ENCODE measurements around the gene WFIKKN1. TPM values are rescaled to one million over a fixed set of nuclear protein-coding genes. Genes with fewer than 3 reads are reported as not detected.

WFIKKN1 gene, protein sequence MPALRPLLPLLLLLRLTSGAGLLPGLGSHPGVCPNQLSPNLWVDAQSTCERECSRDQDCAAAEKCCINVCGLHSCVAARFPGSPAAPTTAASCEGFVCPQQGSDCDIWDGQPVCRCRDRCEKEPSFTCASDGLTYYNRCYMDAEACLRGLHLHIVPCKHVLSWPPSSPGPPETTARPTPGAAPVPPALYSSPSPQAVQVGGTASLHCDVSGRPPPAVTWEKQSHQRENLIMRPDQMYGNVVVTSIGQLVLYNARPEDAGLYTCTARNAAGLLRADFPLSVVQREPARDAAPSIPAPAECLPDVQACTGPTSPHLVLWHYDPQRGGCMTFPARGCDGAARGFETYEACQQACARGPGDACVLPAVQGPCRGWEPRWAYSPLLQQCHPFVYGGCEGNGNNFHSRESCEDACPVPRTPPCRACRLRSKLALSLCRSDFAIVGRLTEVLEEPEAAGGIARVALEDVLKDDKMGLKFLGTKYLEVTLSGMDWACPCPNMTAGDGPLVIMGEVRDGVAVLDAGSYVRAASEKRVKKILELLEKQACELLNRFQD
- total RNA-seq: 0.13 TPM in 1 of 2 replicates, not detected in the other

DNA sequence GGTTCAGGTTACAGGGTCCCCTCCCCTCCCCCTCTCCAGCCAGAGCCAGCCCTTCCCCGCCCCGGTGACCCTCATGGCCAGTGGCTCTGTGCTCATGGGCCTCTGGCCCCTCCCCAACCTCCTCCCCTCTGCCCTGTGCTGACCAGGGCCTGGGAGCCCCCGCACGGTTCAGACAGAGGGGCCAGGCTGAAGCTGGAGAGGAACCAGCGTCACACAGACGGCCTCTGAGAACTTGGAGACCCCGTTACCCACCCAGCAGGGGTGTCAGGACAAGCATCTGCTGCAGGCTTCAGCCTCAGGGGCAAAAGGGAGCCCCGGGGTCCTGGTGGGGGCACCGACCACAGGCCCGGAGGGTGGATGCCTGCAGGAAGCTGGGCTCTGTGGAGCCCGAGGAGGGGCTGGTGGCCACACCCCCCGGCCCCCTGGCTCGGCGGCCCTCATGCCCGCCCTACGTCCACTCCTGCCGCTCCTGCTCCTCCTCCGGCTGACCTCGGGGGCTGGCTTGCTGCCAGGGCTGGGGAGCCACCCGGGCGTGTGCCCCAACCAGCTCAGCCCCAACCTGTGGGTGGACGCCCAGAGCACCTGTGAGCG is at the start of gene WFIKKN1:
WFIKKN1 (plus strand) TSS at position 171 of the 591 bp plus-strand sequence; CDS start at position 440, 269 bp downstream.
- H3K36me3 ChIP-seq (ENCODE audit: control insufficient read depth, insufficient read depth, low read length): peaks cover 5% of the 10 kb centered on the region
- DNase-seq (ENCODE audit: low read depth): no peak
- H3K4me3 ChIP-seq (ENCODE audit: low read depth, low read length): no peak within 1 kb of the TSS
- TF ChIP-seq, protein P1, sequence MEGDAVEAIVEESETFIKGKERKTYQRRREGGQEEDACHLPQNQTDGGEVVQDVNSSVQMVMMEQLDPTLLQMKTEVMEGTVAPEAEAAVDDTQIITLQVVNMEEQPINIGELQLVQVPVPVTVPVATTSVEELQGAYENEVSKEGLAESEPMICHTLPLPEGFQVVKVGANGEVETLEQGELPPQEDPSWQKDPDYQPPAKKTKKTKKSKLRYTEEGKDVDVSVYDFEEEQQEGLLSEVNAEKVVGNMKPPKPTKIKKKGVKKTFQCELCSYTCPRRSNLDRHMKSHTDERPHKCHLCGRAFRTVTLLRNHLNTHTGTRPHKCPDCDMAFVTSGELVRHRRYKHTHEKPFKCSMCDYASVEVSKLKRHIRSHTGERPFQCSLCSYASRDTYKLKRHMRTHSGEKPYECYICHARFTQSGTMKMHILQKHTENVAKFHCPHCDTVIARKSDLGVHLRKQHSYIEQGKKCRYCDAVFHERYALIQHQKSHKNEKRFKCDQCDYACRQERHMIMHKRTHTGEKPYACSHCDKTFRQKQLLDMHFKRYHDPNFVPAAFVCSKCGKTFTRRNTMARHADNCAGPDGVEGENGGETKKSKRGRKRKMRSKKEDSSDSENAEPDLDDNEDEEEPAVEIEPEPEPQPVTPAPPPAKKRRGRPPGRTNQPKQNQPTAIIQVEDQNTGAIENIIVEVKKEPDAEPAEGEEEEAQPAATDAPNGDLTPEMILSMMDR (IDR thresholded peaks at IDR 0.05; ENCODE audit: insufficient read depth, low read length, severe bottlenecking): no peak
- FAIRE-seq: no peak
- no peaks in the 10 kb centered on the region for H3K27me3 ChIP-seq (ENCODE audit: control insufficient read depth, insufficient read depth, low read length)

- no peaks in the 10 kb centered on the region for H3K27me3 ChIP-seq (ENCODE audit: control insufficient read depth, insufficient read depth, low read length)
- TF ChIP-seq, protein P1 (IDR thresholded peaks at IDR 0.05; ENCODE audit: insufficient read depth, low read length, severe bottlenecking): no peak
- FAIRE-seq: no peak
- H3K4me3 ChIP-seq (ENCODE audit: low read depth, low read length): no peak overlapping the region
- peaks cover 4% of the 10 kb centered on the region for H3K36me3 ChIP-seq (ENCODE audit: control insufficient read depth, insufficient read depth, low read length)
- DNase-seq (ENCODE audit: low read depth): no peak
Measured at GRCh38 chr16:582218-582613, 48.6 kb upstream of the WFIKKN1 start.

GRCh38 chr16:582614-583331 is 48.0 kb upstream of the WFIKKN1 start:
- peaks cover 4% of the 10 kb centered on the region for H3K36me3 ChIP-seq (ENCODE audit: control insufficient read depth, insufficient read depth, low read length)
- H3K27me3 ChIP-seq (ENCODE audit: control insufficient read depth, insufficient read depth, low read length): no peaks in the 10 kb centered on the region
- FAIRE-seq: no peak
- no peak for DNase-seq (ENCODE audit: low read depth)
- H3K4me3 ChIP-seq (ENCODE audit: low read depth, low read length): no peak overlapping the region
- TF ChIP-seq, protein P1 (IDR thresholded peaks at IDR 0.05; ENCODE audit: insufficient read depth, low read length, severe bottlenecking): no peak

DNA sequence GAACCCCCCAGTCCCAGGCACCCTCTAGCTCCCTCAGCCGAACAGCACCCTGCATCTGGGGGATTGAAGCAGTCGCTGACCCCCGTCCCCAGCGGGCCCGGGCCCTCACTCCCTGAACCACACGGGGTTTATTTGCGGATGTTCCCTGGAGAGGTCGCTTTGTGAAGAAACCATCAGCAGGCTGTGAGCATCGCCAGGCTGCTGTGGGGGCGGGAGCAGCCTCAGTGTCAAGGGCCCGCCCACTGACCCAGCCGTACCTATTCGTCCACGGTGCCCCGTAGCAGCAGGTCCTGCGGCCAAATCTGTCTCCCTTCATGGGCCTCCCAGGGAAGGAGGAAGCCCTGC is 47.3 kb upstream of the WFIKKN1 start:
- H3K4me3 ChIP-seq (ENCODE audit: low read depth, low read length): no peak overlapping the region
- FAIRE-seq (no peak), DNase-seq (ENCODE audit: low read depth) (no peak)
- TF ChIP-seq, protein P1 (IDR thresholded peaks at IDR 0.05; ENCODE audit: insufficient read depth, low read length, severe bottlenecking): no peak
- peaks cover 4% of the 10 kb centered on the region for H3K36me3 ChIP-seq (ENCODE audit: control insufficient read depth, insufficient read depth, low read length)
- no peaks in the 10 kb centered on the region for H3K27me3 ChIP-seq (ENCODE audit: control insufficient read depth, insufficient read depth, low read length)

GRCh38 chr16:583815-584591 is 46.8 kb upstream of the WFIKKN1 start:
- FAIRE-seq (no peak), DNase-seq (ENCODE audit: low read depth) (no peak)
- TF ChIP-seq, protein P1 (IDR thresholded peaks at IDR 0.05; ENCODE audit: insufficient read depth, low read length, severe bottlenecking): no peak
- Histone ChIP-seq H3K4me3 (ENCODE audit: low read depth, low read length) (no peak overlapping the region), H3K27me3 (ENCODE audit: control insufficient read depth, insufficient read depth, low read length) (no peaks in the 10 kb centered on the region), H3K36me3 (ENCODE audit: control insufficient read depth, insufficient read depth, low read length) (peaks cover 4% of the 10 kb centered on the region)

Data from bronchial epithelial cell (primary cell).